Esophagus muscularis mucosa (tissue), 3 donors: ENCODE measurements around the gene IKZF2.

ENCODE experiments used
- CTCF ChIP-seq, 3 experiments: fragments of 200-600 bp in 2 of 3; fragments of 450-650 bp in 1 of 3; sonication (generic) in 2 of 3; IDR thresholded peaks; one replicate each; pipeline ENCODE4 v1.5.1; 2017 to 2019; ENCODE audit warnings: antibody characterized with exemption in 3 of 3, mild to moderate bottlenecking in 2 of 3, moderate library complexity in 1 of 3
- POLR2AphosphoS5 ChIP-seq, 2 donors: sonication (generic); formaldehyde crosslinking; IDR thresholded peaks; one replicate each; pipeline ENCODE4 v1.6.1; 2017; ENCODE audit warnings: antibody characterized with exemption in 2 of 2

- TF ChIP-seq POLR2AphosphoS5 (IDR thresholded peaks at IDR 0.05) (no peak), CTCF (IDR thresholded peaks at IDR 0.05) (no peak)
Measured at GRCh38 chr2:213015387-213016165, 135.8 kb downstream of the IKZF2 start.
